ENCODE results near the gene TOLLIP. TPM values are rescaled to one million over a fixed set of nuclear protein-coding genes. Genes with fewer than 3 reads are reported as not detected.
"Not testable (repeated sequence)": the region's sequence is repeated elsewhere in the genome, so short reads cannot be mapped to it uniquely, and the experiment has no call there.

TOLLIP gene
- total RNA-seq (10 to 100 TPM; 40.2 to 56.3 TPM), total RNA-seq (23.1 to 34.5 reads per million in 2 donors)

DNA sequence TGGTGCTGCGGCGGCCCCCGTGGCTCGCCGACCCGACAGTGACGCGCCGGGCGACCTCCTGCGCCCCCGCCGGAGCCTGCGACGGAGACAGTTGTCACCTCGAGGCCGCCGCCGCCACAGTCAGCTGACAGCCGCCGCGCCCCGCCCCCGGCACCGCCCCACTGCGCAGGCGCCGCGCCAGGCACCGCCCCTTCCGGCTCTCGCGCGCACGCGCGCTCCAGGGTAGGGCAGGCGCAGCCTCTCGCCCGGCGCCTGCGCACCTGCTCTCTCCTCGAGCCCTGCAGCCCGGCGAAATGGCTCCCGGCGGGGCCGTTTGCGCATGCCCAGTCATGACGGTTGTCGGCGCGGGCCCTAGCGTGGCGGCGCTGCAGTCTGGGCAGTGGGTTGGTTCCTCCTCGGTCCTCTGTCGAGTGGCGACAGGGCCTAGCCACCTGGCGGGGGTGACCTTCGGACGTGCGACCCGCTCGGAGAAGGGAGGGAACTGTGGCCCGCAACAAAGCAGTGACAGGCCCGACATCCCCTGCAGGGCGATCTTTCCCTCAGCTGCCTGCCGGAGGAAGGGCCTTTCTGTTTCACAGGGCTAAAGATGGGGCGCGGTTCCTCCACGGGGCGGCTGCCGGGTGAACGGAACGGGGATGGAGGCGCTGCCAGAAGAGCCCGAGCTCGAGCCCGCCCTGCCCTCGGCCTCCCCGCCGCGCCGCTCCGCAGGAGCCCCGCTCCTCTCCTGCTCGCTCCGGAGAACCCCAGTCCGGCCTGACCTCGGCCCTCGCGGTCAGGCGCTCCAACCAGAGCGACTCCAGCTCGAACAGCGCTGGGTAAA lies at the start of gene TOLLIP:
TOLLIP (minus strand) TSS at position 135 of the 820 bp plus-strand sequence; CDS start at position 1, 134 bp downstream.
- H3K4me3 Mint-ChIP-seq: peak within 1 kb of the TSS; percentile 85
- H3K9me3 ChIP-seq (ENCODE audit: control insufficient read depth, low read length, poor library complexity, severe bottlenecking): no peaks in the 10 kb centered on the region
- ATAC-seq: peak; percentile 84
- H3K4me1 Mint-ChIP-seq: peaks cover 35% of the 10 kb centered on the region
- no peaks in the 10 kb centered on the region for H3K36me3 Mint-ChIP-seq (ENCODE audit: low read depth)
- DNase-seq: peak; percentile 98 to 99 (median 99)
- no peaks in the 10 kb centered on the region for H3K27me3 Mint-ChIP-seq
- peak within 1 kb of the TSS; percentile 96 for H3K27ac Mint-ChIP-seq

DNA sequence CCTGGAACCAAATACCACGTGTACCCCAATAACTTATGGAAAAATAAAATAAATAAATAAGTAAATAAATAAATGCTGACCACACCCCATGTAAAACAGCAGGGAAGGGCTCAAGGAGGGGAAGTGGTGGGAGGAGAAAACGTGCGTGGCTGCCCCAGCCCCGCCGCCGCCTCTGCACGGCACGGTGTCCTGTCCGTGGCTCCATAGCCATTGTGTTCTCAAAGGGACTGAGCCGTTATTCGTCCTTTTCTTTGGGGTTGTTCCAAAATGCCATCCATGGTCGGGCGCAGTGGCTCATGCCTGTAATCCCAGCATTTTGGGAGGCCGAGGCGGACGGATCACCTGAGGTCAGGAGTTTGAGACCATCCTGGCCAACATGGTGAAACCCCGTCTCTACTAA lies 49.5 kb upstream of the TOLLIP start:
- H3K4me3 Mint-ChIP-seq; H3K4me1 Mint-ChIP-seq; ATAC-seq; H3K27ac Mint-ChIP-seq; H3K9me3 ChIP-seq (ENCODE audit: control insufficient read depth, low read length, poor library complexity, severe bottlenecking); H3K36me3 Mint-ChIP-seq (ENCODE audit: low read depth); DNase-seq: not testable (repeated sequence)
- peaks cover 22% of the 10 kb centered on the region for H3K27me3 Mint-ChIP-seq

DNA sequence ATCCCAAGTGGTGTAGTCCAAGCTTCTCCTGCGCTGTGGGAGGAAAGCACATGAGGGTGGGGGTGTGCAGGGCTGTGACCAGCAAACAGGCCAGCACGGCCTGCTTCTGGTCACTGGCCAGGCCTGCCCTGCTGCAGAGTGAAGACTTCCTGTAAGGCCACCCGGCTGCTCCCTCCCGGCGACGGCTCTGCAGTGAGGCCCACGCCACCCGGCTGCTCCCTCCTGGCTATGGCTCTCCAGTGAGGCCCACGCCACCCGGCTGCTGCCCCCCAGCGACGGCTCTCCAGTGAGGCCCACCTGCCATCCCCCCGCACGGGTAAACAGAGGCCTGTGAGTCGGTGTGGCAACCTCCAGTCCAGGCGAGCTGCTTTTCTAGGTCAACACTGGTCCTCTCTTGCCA lies 48.9 kb upstream of the TOLLIP start:
- H3K4me1 Mint-ChIP-seq: peaks cover 7% of the 10 kb centered on the region
- ATAC-seq (no peak), DNase-seq (no peak)
- no peak overlapping the region for H3K4me3 Mint-ChIP-seq
- H3K9me3 ChIP-seq (ENCODE audit: control insufficient read depth, low read length, poor library complexity, severe bottlenecking): no peaks in the 10 kb centered on the region
- H3K27ac Mint-ChIP-seq: no peak overlapping the region
- peaks cover 21% of the 10 kb centered on the region for H3K27me3 Mint-ChIP-seq
- peaks cover 7% of the 10 kb centered on the region for H3K36me3 Mint-ChIP-seq (ENCODE audit: low read depth)

DNA sequence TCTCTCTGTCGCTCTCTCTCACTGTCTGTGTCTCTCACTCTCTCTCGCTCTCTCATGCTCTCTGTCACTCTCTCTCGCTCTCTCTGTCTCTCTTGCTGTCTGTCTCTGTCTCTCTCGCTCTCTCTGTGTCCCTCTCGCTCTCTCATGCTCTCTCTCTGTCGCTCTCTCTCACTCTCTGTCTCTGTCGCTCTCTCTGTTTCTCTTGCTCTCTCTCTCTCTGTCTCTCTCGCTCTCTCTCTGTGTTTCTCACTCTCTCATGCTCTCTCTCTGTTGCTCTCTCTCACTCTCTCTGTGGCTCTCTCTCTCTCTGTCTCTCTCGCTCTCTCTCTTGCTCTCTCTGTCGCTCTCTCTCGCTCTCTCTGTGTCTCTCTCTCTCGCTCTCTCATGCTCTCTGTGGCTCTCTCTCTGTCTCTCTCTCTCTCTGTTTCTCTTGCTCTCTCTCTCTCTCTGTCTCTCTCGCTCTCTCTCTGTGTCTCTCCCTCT lies 47.1 kb upstream of the TOLLIP start:
- no peaks in the 10 kb centered on the region for H3K9me3 ChIP-seq (ENCODE audit: control insufficient read depth, low read length, poor library complexity, severe bottlenecking)
- DNase-seq (no peak), ATAC-seq (no peak)
- Mint-ChIP-seq H3K4me1 (peaks cover 7% of the 10 kb centered on the region), H3K4me3 (peak overlapping the region; percentile 33), H3K27me3 (peaks cover 24% of the 10 kb centered on the region), H3K27ac (peak overlapping the region; percentile 78), H3K36me3 (ENCODE audit: low read depth) (peaks cover 7% of the 10 kb centered on the region)

DNA sequence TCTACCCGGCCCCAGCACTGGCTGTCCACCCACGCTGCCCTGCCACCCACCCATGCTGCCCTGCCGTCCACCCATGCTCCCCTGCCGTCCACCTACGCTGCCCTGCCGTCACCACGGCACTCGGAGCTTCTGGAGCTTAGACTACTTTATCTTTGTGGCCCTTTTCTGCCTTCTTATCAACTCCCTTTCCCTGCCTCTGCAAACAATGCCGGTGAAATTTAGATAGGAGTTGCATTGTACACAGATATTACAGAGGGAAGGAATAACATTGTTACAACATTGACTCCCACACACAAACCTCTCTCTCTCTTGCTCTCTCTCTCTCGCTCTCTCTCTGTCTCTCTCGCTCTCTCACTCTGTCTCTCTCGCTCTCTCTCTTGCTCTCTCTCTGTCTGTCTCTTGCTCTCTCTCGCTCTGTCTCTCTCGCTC lies 46.6 kb upstream of the TOLLIP start:
- Mint-ChIP-seq H3K27ac (peak overlapping the region; percentile 78), H3K36me3 (ENCODE audit: low read depth) (peaks cover 7% of the 10 kb centered on the region), H3K27me3 (peaks cover 24% of the 10 kb centered on the region), H3K4me3 (peak overlapping the region; percentile 33), H3K4me1 (peaks cover 7% of the 10 kb centered on the region)
- no peaks in the 10 kb centered on the region for H3K9me3 ChIP-seq (ENCODE audit: control insufficient read depth, low read length, poor library complexity, severe bottlenecking)
- DNase-seq: no peak
- ATAC-seq: no peak

DNA sequence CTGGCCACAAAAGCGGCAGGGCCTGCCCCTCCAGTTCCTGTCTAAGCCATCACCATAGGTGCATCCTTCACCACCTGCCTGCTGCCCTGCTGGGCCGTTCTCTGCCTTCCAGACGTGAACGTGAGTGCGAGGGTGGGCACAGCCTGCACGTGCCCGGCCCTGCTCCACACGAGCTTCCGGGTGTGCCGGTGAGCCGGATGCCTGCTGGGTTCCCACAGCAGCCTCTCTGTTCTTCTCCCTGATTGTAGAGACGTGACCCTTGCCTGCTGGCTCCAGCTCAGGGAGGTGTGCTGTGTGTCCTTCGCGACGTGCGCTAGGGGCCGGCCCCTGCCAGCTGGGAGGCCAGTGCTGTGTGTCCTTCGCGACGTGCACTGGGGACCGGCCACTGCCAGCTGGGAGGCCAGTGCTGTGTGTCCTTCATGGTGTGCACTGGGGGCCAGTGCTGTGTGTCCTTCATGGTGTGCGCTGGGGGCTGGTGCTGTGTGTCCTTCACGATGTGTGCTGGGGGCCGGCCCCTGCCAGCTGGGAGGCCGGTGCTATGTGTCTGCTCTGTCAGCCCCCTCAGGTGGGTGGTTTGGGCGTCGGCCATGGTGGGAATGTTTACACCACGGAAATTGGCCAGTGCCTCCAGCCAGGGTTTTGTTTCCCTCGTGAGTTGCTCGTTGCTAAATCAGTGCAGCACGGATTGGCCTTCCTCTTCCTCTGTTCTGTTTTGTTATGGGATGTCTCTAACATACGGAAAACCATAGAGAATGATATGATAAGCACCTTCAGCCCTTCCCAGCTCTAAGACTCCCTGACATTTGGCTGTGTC lies 44.9 kb upstream of the TOLLIP start:
- Mint-ChIP-seq H3K27me3 (peaks cover 24% of the 10 kb centered on the region), H3K4me1 (peaks cover 7% of the 10 kb centered on the region), H3K36me3 (ENCODE audit: low read depth) (peaks cover 7% of the 10 kb centered on the region), H3K4me3 (no peak overlapping the region), H3K27ac (no peak overlapping the region)
- ATAC-seq (no peak), DNase-seq (no peak)
- H3K9me3 ChIP-seq (ENCODE audit: control insufficient read depth, low read length, poor library complexity, severe bottlenecking): no peaks in the 10 kb centered on the region

DNA sequence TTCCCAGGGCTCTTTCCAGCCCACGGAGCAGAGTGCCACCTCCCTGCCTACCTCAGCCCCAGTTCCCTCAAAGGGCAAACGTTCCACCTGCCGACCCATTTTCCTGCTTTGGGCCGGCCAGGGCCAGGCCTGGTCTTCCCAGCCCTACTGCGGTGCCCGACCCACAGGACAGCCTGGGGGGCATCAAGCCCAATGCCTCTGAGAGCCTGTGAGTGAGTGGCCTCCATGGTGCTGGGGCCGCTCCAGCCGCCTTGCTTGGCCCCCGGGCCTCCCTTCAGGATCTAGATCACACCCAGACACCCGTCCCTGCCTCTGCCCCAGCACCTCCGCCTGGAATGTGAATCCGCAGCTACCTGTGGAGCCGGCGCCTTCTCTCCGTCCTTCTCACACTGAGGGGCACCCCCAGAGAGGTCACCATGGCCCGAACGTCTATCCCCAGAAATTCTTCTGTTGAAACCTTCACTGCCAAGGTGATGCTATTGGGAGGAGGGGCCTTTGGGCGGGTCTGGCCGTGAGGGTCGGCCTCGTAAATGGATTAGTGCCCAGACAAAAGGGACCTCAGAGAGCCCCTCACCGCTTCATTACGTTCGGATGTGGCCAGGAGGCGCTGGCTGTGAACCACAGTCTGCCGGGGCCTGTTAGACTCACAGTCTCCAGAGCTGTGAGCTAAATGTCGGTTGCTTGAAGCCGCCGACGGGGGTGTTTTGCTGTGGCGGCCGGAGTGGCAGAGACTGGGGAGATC lies 44.1 kb upstream of the TOLLIP start:
- Mint-ChIP-seq H3K4me3 (no peak overlapping the region), H3K27ac (no peak overlapping the region), H3K36me3 (ENCODE audit: low read depth) (peaks cover 7% of the 10 kb centered on the region), H3K4me1 (peaks cover 7% of the 10 kb centered on the region), H3K27me3 (peaks cover 24% of the 10 kb centered on the region)
- no peaks in the 10 kb centered on the region for H3K9me3 ChIP-seq (ENCODE audit: control insufficient read depth, low read length, poor library complexity, severe bottlenecking)
- no peak for ATAC-seq
- no peak for DNase-seq

DNA sequence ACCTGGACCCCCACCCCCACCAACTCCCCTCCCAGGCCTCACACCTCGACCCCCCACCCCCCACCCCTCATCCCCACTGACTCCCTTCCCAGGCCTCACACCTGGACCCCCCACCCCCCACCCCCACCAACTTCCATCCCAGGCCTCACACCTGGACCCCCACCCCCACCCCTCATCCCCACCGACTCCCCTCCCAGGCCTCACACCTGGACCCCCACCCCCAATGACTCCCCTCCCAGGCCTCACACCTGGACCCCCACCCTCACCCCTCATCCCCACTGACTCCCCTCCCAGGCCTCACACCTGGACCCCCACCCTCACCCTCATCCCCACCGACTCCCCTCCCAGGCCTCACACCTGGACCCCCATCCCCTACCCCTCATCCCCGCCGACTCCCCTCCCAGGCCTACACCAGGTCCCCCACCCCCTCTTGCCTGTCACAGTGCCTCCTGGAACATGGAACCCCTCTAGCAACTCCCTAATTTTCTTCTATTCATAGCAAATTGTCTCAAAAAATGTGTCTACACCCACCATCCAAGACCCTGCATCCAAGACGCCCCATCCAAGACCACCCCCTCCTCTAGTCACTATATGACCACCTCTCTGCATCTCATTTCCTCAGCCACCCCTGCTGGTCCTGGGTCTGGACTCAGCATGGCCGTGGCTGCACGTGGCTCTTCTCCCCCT lies 43.4 kb upstream of the TOLLIP start:
- H3K27ac Mint-ChIP-seq: no peak overlapping the region
- peaks cover 7% of the 10 kb centered on the region for H3K4me1 Mint-ChIP-seq

DNA sequence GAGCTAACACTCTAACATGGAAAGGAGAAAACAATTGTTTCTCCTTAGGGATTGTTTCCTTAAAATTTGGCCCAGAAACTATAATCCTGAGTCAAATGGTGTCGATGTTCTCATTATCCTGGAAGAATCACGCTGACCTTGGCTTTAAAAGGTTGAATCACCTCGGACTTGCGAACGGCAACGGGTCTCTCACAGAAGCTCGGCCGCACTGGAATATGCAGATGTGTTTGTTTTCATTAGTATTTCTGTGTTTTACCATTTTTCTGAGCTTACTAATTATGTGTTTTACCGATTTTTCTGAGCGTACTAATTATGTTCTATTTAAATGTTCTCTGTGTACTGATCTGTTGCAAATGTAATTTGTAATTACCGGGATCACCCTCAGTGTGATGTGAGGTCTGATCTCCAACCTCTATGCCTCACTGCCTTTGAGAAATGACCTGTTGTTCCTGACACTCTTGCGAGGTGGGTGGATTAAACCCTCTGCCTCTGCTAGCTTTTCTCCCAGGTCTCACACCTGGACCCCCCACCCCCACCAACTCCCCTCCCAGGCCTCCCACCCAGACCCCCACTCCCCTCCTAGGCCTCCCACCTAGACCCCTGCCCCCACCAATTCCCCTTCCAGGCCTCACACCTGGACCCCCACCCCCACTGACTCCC lies 42.0 kb upstream of the TOLLIP start:
- Mint-ChIP-seq H3K27ac (peak overlapping the region; percentile 54), H3K4me3 (no peak overlapping the region), H3K27me3 (peaks cover 21% of the 10 kb centered on the region), H3K36me3 (ENCODE audit: low read depth) (peaks cover 5% of the 10 kb centered on the region), H3K4me1 (peaks cover 5% of the 10 kb centered on the region)
- H3K9me3 ChIP-seq (ENCODE audit: control insufficient read depth, low read length, poor library complexity, severe bottlenecking): no peaks in the 10 kb centered on the region
- ATAC-seq (no peak), DNase-seq (no peak)

More for the DNA sequence above, 43.4 kb upstream of the TOLLIP start:
- no peaks in the 10 kb centered on the region for H3K9me3 ChIP-seq (ENCODE audit: control insufficient read depth, low read length, poor library complexity, severe bottlenecking)
- no peak for ATAC-seq
- no peak for DNase-seq
- H3K4me3 Mint-ChIP-seq: no peak overlapping the region
- H3K36me3 Mint-ChIP-seq (ENCODE audit: low read depth): peaks cover 7% of the 10 kb centered on the region
- H3K27me3 Mint-ChIP-seq: peaks cover 24% of the 10 kb centered on the region

DNA sequence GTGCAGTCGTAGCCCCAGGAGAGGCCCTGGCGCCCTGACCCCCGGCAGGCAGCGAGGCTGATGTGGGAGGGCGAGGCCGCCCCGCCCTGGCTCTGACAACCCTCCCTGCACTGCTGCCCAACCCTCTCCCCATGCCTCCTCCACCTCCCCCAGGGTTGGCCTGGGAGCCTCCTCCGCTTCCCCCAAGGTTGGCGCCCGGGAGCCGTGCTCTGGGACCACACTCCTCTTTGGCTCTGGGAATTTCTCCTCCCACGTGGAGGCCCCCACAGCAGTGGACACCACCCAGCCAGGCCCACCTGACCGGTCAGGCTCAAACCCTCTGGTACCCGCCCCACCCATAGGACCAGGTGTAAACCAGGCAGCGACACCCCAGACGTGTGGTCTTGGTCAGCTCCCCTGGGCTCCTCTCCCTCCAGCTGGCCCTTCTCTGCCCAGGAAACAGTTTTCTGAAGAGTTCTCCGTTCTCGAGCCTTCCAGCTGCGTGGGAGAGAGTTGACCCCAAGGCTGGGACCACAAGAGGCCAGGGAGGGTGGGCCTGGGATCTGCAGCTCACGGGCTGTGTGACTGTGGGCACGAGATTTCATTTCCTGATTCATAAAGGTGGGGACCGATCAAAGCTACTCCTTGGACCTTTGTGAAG lies 40.8 kb upstream of the TOLLIP start:
- peaks cover 2% of the 10 kb centered on the region for H3K4me1 Mint-ChIP-seq
- no peaks in the 10 kb centered on the region for H3K36me3 Mint-ChIP-seq (ENCODE audit: low read depth)
- no peak for DNase-seq
- H3K9me3 ChIP-seq (ENCODE audit: control insufficient read depth, low read length, poor library complexity, severe bottlenecking): no peaks in the 10 kb centered on the region
- H3K27me3 Mint-ChIP-seq: peaks cover 16% of the 10 kb centered on the region
- ATAC-seq: no peak
- no peak overlapping the region for H3K4me3 Mint-ChIP-seq
- H3K27ac Mint-ChIP-seq: no peak overlapping the region

DNA sequence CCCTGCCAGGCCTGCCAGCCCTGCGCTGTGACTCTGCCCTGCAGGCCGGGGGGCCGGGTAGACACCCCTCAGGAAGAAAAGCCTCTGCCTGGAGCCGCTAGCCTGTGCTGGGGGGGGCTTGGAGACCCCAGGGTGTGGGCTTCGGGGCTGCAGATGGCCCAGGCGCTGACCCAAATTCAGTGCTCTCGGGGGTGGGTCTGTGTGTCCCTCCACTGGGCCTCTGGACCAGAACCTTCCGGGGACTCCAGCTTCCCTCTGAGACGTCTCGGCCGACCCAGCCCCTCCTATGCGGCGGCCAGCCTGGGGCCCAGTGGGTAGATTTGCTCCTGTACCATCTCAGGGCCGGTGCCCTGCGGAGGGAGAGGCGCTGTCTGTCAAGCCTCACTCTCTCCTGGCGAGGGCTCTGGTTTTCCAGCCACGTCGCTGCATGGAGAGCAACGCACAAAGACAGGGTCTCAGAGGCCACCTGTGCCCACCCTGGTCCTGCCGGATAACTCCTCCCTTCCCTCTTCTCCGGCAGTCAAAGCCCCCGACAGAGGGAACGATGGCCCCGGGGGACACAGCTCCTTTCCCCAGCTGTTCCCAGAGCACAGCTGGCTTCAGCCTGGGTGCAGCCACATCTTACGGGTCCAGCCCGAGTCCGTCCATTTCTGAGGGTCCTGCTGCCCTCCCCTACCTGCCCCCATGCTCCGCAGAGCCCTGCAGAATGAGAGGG lies 40.1 kb upstream of the TOLLIP start:
- ATAC-seq (no peak), DNase-seq (no peak)
- no peak overlapping the region for H3K27ac Mint-ChIP-seq
- peaks cover 10% of the 10 kb centered on the region for H3K27me3 Mint-ChIP-seq
- no peak overlapping the region for H3K4me3 Mint-ChIP-seq
- no peaks in the 10 kb centered on the region for H3K36me3 Mint-ChIP-seq (ENCODE audit: low read depth)
- no peaks in the 10 kb centered on the region for H3K9me3 ChIP-seq (ENCODE audit: control insufficient read depth, low read length, poor library complexity, severe bottlenecking)
- peaks cover 2% of the 10 kb centered on the region for H3K4me1 Mint-ChIP-seq
